GM10847 (cell line): Measurements from ENCODE around the gene RBM17.

Source experiments
- POLR2A ChIP-seq: IDR thresholded peaks from 2 replicates; pipeline ENCODE4 v1.6.1; 2011; ENCODE audit not compliant: insufficient read length; ENCODE audit errors: extremely low read depth

RBM17 gene

GRCh38 chr10:6146013-6146785 lies 57.4 kb downstream of the RBM17 start:
- TF ChIP-seq POLR2A: no peak

- TF ChIP-seq POLR2A: no peak
Observed at GRCh38 chr10:6146921-6147320, 58.1 kb downstream of the RBM17 start.

- no peak for TF ChIP-seq POLR2A
Observed at GRCh38 chr10:6148251-6148701, 59.4 kb downstream of the RBM17 start.

GRCh38 chr10:6148908-6149307 lies 60.1 kb downstream of the RBM17 start:
- TF ChIP-seq POLR2A: no peak

GRCh38 chr10:6151087-6151977 lies 62.5 kb downstream of the RBM17 start:
- TF ChIP-seq POLR2A: no peak

GRCh38 chr10:6153845-6154244 lies 65.0 kb downstream of the RBM17 start:
- no peak for TF ChIP-seq POLR2A

GRCh38 chr10:6154566-6154965 lies 65.7 kb downstream of the RBM17 start:
- TF ChIP-seq POLR2A: no peak

GRCh38 chr10:6158276-6158675 lies 69.4 kb downstream of the RBM17 start:
- TF ChIP-seq POLR2A: no peak

- TF ChIP-seq POLR2A: no peak
Observed at GRCh38 chr10:6161921-6162320, 73.1 kb downstream of the RBM17 start.

GRCh38 chr10:6162589-6163356 lies 73.9 kb downstream of the RBM17 start:
- no peak for TF ChIP-seq POLR2A

- peak; percentile 60 for TF ChIP-seq POLR2A
Observed at GRCh38 chr10:6163364-6164270, 74.8 kb downstream of the RBM17 start.

GRCh38 chr10:6164271-6165095 lies 75.6 kb downstream of the RBM17 start:
- TF ChIP-seq POLR2A: no peak

GRCh38 chr10:6165221-6165725 lies 76.4 kb downstream of the RBM17 start:
- no peak for TF ChIP-seq POLR2A
